ENCODE measurements around the gene TMEM229B.

The TMEM229B gene

DNA sequence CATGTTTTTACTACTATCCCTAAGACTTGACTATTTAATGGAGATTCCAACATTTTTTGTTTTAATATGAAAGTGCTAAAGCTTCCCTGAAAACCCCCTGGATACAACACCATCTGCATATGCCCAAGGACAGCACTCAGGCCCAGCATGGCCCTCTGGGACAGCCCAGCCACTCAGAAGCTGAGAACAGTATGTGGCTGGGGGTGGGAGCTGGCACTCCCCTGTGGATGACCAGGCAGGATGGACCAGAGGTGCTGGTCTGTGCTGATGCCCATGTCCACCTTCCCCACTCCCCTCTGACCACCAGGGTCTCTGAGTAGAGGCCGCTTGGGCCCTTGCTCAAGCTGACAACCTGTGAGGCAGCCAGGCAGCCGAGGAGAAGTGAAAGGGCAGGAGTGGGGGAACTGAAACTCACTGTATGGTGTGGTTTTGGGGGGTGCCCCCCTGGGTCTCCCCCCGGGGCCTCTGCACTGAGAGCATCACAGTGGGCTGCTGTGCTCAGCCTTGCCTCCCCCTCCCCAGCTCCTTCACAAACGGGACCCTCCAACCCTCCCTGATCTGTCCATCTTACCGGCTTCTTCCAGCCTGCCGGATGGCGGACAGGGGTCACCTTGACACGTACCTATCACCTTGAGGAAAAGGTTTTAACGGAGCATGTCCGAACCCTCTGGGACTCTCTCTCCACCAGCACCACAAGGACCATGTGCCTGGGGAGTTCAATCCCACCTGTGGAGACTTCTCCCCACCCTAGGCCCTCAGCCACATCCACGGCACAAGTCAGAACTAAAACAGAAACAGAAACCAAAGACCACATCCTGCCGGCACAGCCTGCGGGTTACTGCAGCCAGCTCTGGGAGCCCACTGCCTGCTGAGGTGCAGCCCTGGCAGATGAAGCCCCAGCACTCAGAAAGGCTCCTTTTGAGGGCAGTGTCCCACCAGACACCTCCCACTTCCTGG is at the start of gene TMEM229B:
Gene TMEM229B (minus strand): TSS at position 785 of the 957 bp plus-strand sequence. CDS start 14,798 bp downstream, outside the sequence.
- TF ChIP-seq, protein P1, sequence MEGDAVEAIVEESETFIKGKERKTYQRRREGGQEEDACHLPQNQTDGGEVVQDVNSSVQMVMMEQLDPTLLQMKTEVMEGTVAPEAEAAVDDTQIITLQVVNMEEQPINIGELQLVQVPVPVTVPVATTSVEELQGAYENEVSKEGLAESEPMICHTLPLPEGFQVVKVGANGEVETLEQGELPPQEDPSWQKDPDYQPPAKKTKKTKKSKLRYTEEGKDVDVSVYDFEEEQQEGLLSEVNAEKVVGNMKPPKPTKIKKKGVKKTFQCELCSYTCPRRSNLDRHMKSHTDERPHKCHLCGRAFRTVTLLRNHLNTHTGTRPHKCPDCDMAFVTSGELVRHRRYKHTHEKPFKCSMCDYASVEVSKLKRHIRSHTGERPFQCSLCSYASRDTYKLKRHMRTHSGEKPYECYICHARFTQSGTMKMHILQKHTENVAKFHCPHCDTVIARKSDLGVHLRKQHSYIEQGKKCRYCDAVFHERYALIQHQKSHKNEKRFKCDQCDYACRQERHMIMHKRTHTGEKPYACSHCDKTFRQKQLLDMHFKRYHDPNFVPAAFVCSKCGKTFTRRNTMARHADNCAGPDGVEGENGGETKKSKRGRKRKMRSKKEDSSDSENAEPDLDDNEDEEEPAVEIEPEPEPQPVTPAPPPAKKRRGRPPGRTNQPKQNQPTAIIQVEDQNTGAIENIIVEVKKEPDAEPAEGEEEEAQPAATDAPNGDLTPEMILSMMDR (IDR thresholded peaks at IDR 0.05; ENCODE audit: low read depth, low read length, missing control alignments) = no peak
- Histone ChIP-seq H3K4me3 (ENCODE audit: low read depth, low read length) (no peak within 1 kb of the TSS), H3K27me3 (replicated peaks) (no peaks in the 10 kb centered on the region), H3K27ac (no peak within 1 kb of the TSS), H3K36me3 (replicated peaks) (no peaks in the 10 kb centered on the region)
- in situ Hi-C loops (cut with HindIII; ENCODE audit: low pct_ligation_motif_present, low sequenced_read_pairs) = no loop called here
- peak; percentile 5 for DNase-seq

DNA sequence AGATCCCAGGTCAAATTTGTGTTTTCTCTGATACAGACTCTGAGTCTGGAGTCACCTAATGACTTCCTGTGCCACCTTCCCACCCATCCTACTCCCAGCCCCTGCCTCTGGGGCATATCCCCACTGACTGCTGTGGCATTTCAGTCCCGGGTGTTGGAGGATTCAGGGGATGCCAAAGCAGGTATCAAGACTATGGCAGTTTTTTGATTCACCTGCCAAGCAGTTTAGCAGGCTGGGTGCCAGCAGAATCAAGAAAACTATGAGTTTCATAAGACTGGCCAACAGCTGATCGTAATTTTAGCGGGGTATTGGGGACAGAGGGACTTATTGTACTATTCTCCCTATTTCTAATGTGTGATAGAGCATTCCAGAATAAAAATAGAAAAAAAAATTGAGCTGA is 49.2 kb upstream of the TMEM229B start:
- Histone ChIP-seq H3K27ac (no peak overlapping the region), H3K4me3 (ENCODE audit: low read depth, low read length) (no peak overlapping the region), H3K36me3 (replicated peaks) (no peaks in the 10 kb centered on the region), H3K27me3 (replicated peaks) (no peaks in the 10 kb centered on the region)
- no peak for DNase-seq
- TF ChIP-seq, protein P1 (IDR thresholded peaks at IDR 0.05; ENCODE audit: low read depth, low read length, missing control alignments) = no peak
- in situ Hi-C loops (cut with HindIII; ENCODE audit: low pct_ligation_motif_present, low sequenced_read_pairs) = no loop called here

DNA sequence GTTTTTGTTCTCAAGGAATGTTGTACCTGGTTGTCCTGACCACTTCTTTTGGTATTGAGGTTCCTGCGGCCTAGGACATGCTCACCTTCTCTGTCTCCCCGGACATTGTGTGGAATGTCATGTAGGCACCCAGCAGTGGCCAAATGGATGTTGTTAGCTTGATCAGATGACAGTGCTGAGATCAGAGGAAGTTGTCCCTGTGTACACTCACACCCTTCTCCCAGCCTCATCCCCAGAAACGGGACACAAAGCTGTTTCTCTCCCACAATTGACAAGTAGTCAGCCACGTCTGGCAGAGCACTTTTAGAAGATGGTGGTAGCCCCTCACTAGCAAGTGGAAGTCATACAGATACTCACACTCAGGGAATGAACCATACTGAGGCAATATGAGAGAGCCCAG is 47.6 kb upstream of the TMEM229B start:
- H3K27me3 ChIP-seq (replicated peaks) = no peaks in the 10 kb centered on the region
- in situ Hi-C loops (cut with HindIII; ENCODE audit: low pct_ligation_motif_present, low sequenced_read_pairs) = no loop called here

DNA sequence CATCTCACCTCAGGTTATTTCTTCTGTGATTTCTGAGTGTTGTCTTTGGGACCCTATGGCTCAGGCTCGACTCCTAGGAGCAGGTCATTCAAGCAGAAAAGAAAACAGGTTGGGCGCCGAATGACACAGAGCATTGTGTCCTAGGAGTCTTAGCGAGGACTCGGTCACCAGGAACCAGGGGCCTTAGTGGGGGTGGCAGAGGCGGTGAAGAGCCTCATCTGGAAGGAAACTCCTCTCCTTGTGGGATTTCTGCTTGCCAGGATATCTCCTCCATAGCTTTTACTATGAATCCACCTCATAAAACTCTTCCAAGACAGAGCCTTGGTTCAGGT is 45.2 kb upstream of the TMEM229B start:
- no peak overlapping the region for H3K27ac ChIP-seq
- H3K4me3 ChIP-seq (ENCODE audit: low read depth, low read length) = peak overlapping the region; percentile 55
- in situ Hi-C loops (cut with HindIII; ENCODE audit: low pct_ligation_motif_present, low sequenced_read_pairs) = no loop called here
- DNase-seq = no peak
- TF ChIP-seq, protein P1 (IDR thresholded peaks at IDR 0.05; ENCODE audit: low read depth, low read length, missing control alignments) = no peak
- no peaks in the 10 kb centered on the region for H3K36me3 ChIP-seq (replicated peaks)
- peaks cover 3% of the 10 kb centered on the region for H3K27me3 ChIP-seq (replicated peaks)

More for the DNA sequence above, 47.6 kb upstream of the TMEM229B start:
- TF ChIP-seq, protein P1 (IDR thresholded peaks at IDR 0.05; ENCODE audit: low read depth, low read length, missing control alignments) = no peak
- no peak overlapping the region for H3K4me3 ChIP-seq (ENCODE audit: low read depth, low read length)
- DNase-seq = no peak
- H3K27ac ChIP-seq = no peak overlapping the region
- no peaks in the 10 kb centered on the region for H3K36me3 ChIP-seq (replicated peaks)

DNA sequence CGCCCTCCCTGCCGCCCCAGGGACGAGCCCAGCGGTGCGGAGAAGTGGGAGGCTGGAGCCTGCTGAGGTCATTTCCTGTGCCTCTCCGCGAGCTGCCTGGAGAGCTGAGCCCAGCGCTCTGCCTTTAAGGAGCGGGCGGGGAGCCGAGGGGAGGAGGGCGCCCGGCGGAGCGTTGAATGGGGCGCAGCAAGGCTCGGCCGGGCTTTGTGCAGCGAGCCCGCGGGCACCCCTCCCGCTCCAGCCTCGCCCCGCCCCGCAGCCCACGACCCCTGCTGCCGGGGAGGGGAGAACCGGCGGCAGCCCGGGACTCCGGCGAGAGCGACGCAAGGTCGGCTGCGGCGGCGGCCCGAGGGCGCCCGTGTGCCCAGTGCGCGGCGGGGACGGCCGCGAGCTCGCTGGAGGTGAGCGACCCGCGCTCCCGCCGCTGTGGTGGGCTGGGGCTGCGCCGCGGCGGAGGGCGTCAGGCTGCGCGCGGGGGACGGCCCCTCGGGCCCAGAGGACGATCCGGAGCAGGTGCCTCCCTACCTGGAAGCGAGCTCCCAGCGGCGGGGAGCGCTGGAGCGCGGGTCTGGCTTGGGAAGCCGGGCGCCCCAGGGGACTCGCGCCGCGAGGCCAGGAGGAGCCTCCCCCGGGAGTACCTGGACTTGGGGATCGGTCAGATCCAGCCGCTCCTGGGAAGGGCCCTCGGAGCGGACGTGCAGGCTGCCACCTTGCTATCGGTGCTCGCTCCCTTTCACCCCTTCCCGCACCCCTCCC is 44.7 kb upstream of the TMEM229B start, which contains the start of gene PLEKHH1:
Gene PLEKHH1 (plus strand): TSS at position 293 of the 756 bp plus-strand sequence. CDS start 8,578 bp downstream, outside the sequence.
- Histone ChIP-seq H3K27me3 (replicated peaks) (peaks cover 3% of the 10 kb centered on the region), H3K36me3 (replicated peaks) (no peaks in the 10 kb centered on the region), H3K4me3 (ENCODE audit: low read depth, low read length) (peak within 1 kb of the TSS; percentile 55), H3K27ac (no peak within 1 kb of the TSS)
- DNase-seq = peak; percentile 43
- in situ Hi-C loops (cut with HindIII; ENCODE audit: low pct_ligation_motif_present, low sequenced_read_pairs) = no loop called here
- TF ChIP-seq, protein P1 (IDR thresholded peaks at IDR 0.05; ENCODE audit: low read depth, low read length, missing control alignments) = no peak
